GM12872 (cell line): ENCODE measurements around the gene TEAD1.

Source experiments
- TF ChIP-seq, protein P1 (sequence below): IDR thresholded peaks from 3 replicates; pipeline ENCODE4 v1.5.1; 2011; ENCODE audit warnings: low read depth, mild to moderate bottlenecking, low read length, moderate library complexity; ENCODE audit not compliant: insufficient read depth

The TEAD1 gene

GRCh38 chr11:12834630-12835029 is 160.4 kb downstream of the TEAD1 start:
- TF ChIP-seq, protein P1, sequence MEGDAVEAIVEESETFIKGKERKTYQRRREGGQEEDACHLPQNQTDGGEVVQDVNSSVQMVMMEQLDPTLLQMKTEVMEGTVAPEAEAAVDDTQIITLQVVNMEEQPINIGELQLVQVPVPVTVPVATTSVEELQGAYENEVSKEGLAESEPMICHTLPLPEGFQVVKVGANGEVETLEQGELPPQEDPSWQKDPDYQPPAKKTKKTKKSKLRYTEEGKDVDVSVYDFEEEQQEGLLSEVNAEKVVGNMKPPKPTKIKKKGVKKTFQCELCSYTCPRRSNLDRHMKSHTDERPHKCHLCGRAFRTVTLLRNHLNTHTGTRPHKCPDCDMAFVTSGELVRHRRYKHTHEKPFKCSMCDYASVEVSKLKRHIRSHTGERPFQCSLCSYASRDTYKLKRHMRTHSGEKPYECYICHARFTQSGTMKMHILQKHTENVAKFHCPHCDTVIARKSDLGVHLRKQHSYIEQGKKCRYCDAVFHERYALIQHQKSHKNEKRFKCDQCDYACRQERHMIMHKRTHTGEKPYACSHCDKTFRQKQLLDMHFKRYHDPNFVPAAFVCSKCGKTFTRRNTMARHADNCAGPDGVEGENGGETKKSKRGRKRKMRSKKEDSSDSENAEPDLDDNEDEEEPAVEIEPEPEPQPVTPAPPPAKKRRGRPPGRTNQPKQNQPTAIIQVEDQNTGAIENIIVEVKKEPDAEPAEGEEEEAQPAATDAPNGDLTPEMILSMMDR = no peak

DNA sequence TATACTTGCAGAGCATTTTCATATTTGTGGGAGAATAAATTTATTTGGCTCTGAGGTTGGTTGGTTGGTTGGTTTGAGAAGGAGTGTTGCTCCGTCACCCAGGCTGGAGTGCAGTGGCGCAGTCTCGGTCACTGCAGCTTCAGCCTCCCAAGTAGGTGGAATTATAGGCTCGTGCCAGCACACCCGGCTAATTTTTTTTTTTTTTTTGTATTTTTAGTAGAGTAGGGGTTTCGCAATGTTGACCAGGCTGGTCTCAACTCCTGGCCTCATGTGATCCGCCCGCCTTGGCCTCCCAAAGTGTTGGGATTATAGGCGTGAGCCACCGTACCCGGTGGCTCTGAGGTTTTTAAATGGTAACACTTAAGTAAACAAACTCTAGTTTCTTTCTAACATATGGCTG is 161.1 kb downstream of the TEAD1 start:
- TF ChIP-seq, protein P1 = no peak

DNA sequence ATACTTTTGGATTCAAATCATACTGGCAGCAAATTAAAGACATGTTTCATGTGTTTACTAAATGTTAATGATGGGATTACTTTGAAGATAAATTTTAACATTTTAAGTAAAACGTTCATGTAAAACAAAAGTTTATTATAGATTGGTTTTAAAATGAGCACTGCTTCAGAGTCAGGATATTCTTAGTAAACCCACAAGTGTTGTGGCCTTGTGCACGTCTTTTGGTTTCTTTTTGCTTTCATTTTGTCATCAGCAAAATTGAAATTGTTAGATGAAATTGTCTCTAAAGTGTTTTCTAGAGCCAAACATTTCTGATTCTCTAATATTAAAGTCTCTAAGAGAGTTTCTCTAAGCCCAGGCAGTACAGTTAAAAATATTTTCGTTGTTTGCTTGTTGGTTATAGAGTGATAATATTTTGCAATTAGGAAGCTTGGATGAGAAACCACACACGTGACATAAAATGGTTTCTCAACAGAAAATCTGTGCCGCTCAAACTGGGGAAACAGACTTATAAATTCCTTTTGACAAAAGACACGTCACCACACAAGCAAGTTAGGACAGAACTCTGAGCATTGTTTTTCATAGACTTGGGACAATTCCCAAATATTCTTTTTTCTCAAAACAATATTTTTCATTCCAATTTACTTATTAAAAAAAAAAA is 164.4 kb downstream of the TEAD1 start:
- TF ChIP-seq, protein P1 = no peak

DNA sequence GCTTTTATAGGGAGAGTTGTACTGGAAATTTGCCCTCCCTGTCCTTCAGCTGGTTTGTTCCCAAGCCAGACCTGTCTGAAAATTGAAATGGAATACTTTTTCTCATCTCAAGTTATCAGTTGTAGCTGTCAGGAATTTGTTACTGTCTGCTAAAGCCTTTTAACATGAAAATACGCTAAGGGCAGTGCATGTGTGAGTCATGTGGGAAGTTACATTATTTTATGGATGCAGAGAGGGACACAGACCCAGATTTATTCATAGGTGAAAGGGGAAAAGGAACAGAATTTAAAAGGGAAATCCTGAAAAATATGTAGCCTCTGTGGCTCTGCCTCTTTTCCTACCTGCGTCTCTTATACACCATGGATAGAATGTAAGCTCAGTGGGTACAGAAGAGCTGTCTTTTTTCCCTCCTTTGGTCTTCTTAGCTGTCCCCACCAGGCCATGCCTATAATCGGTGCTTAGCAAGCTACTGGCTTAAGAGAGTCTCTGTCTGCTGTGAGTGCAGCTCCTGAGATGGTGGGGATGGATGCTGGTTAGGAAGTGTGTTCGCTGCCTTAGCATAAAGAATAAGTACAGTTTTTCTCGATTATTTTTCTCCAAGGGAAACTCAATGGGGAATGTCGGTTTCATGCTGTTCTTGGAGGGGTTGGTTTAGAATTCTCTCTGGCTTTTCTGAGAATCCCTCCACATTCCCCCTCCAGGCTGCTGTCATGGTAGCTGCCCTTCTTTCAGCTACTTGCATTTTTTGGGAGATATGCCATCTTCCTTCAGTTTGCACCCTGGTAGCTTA is 166.8 kb downstream of the TEAD1 start:
- TF ChIP-seq, protein P1 = no peak

DNA sequence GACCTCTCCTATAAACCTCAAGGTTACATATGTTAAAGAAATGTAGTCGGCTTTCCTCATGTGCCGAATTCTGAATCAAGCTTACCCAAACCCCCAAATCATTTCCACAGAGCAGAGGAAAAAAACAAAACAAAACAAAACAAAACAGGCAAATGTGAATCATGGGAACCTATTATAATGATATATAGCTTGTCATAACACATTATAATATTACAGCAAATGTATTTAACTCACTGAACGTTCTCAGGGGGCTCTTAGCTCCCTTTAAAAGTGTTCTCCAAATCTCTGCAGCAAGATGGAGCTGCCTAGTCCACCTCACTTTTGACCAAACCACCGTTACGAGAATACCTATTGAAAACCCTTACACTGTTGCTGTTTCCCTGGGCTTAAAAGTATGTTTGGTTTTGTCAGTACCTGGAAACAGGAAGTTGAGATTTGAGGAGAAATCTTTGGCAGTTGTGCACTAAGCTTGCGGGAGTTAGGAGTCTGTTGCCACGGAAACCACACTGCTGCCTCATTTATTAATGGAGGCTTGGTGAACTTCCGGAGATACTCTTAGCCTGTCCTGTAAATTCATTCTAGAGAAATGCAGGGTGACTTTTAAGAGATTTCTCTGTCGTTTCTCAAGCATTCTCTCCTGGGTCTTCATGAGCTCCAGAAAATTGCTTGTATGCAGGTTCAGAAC is 167.9 kb downstream of the TEAD1 start:
- TF ChIP-seq, protein P1 = no peak

GRCh38 chr11:12842933-12843636 is 168.9 kb downstream of the TEAD1 start:
- TF ChIP-seq, protein P1 = no peak

- TF ChIP-seq, protein P1 = no peak
Measured at GRCh38 chr11:12845163-12845562, 170.9 kb downstream of the TEAD1 start.
